ENCODE data around the gene MAPK8IP3.

GRCh38 chr16:1817716-1818115, 111.7 kb downstream of the MAPK8IP3 start:
- TF ChIP-seq ZNF274 (IDR thresholded peaks at IDR 0.05; ENCODE audit: low read depth, low read length) (no peak), SUZ12 (IDR thresholded peaks at IDR 0.05; ENCODE audit: extremely low read depth, insufficient read depth, insufficient read length) (no peak), YY1 (IDR thresholded peaks at IDR 0.05; ENCODE audit: insufficient read depth, insufficient read length) (no peak)
